CD14-positive monocyte (primary cell): ENCODE measurements around the gene NXPH3. TPM values are rescaled to one million over a fixed set of nuclear protein-coding genes. Genes with fewer than 3 reads are reported as not detected.
A peak's percentile ranks its signal among the peaks of the same experiment; 100 is the strongest.

Experiments used
- DNase-seq, 3 donors: peaks; one replicate each; pipeline ENCODE4 v3.0.0-alpha.2; 2011 to 2022
- H2AFZ ChIP-seq: 2 replicates; pipeline ENCODE4 v1.6.0; 2012; ENCODE audit warnings: mild to moderate bottlenecking, low read depth, low read length, inconsistent platforms; ENCODE audit not compliant: insufficient read depth, poor library complexity, severe bottlenecking
- H3K27ac ChIP-seq, 2 donors: 1 replicate in 1 of 2; 2 replicates in 1 of 2; pipeline ENCODE4 v1.5.1; 2012 to 2013; ENCODE audit warnings: low read length in 2 of 2, control low read depth in 1 of 2, inconsistent platforms in 1 of 2, low read depth in 1 of 2, mild to moderate bottlenecking in 1 of 2
- H3K27me3 ChIP-seq, 2 donors: one replicate each; pipeline versions ENCODE4 v1.6.0 to v1.6.1; 2011 to 2013; ENCODE audit warnings: low read length in 2 of 2; ENCODE audit not compliant: control insufficient read depth in 2 of 2, insufficient read depth in 2 of 2
- H3K36me3 ChIP-seq, 2 donors: replicated peaks in 1 of 2; 1 replicate in 1 of 2; 2 replicates in 1 of 2; pipeline versions ENCODE4 v1.5.1 to v1.6.1; 2012 to 2013; ENCODE audit warnings: low read length in 2 of 2, control low read depth in 1 of 2, inconsistent platforms in 1 of 2, mild to moderate bottlenecking in 1 of 2; ENCODE audit not compliant: insufficient read depth in 2 of 2, control insufficient read depth in 1 of 2
- H3K4me1 ChIP-seq, 2 donors: 1 replicate in 1 of 2; 2 replicates in 1 of 2; pipeline versions ENCODE4 v1.5.1 to v1.6.1; 2012 to 2013; ENCODE audit warnings: low read length in 2 of 2, control low read depth in 1 of 2, inconsistent platforms in 1 of 2, mild to moderate bottlenecking in 1 of 2, moderate library complexity in 1 of 2; ENCODE audit not compliant: insufficient read depth in 2 of 2, control insufficient read depth in 1 of 2
- H3K4me2 ChIP-seq: replicated peaks from 2 replicates; pipeline ENCODE3; 2012; ENCODE audit warnings: low read length, moderate library complexity, mild to moderate bottlenecking; ENCODE audit not compliant: poor library complexity, severe bottlenecking; ENCODE audit errors: extremely low read depth
- H3K4me3 ChIP-seq, 3 experiments: fragments of 200-600 bp in 1 of 3; sonication (generic) in 1 of 3; replicated peaks in 1 of 3; 1 replicate in 2 of 3; 2 replicates in 1 of 3; pipeline ENCODE4 v1.5.1; 2011 to 2013; ENCODE audit warnings: low read length in 3 of 3, mild to moderate bottlenecking in 3 of 3, control low read depth in 2 of 3, low read depth in 2 of 3, inconsistent platforms in 1 of 3, moderate library complexity in 1 of 3
- H3K79me2 ChIP-seq: 2 replicates; pipeline ENCODE4 v1.6.0; 2012; ENCODE audit warnings: mild to moderate bottlenecking, control low read depth, inconsistent platforms, low read length, moderate library complexity; ENCODE audit not compliant: insufficient read depth
- H3K9ac ChIP-seq: 2 replicates; pipeline ENCODE4 v1.6.0; 2017; ENCODE audit warnings: low read length, mild to moderate bottlenecking; ENCODE audit not compliant: insufficient read depth, poor library complexity, severe bottlenecking
- H3K9me3 ChIP-seq, 2 donors: replicated peaks in 1 of 2; 1 replicate in 1 of 2; 2 replicates in 1 of 2; pipeline versions ENCODE4 v1.5.1 to v1.6.1; 2012 to 2013; ENCODE audit warnings: low read length in 2 of 2, control low read depth in 1 of 2; ENCODE audit not compliant: control insufficient read depth in 1 of 2, insufficient read depth in 1 of 2
- H4K20me1 ChIP-seq: 2 replicates; pipeline ENCODE4 v1.6.0; 2012; ENCODE audit warnings: mild to moderate bottlenecking, low read length, control low read depth, moderate library complexity; ENCODE audit not compliant: insufficient read depth
- H3K27ac Mint-ChIP-seq, 7 donors: one replicate each; pipeline ENCODE4 v1.8.0; 2020; ENCODE audit warnings: mild to moderate bottlenecking in 7 of 7, mixed read lengths in 7 of 7, moderate library complexity in 6 of 7, inconsistent platforms in 2 of 7
- H3K27me3 Mint-ChIP-seq, 3 donors: one replicate each; pipeline ENCODE4 v1.8.0; 2021 to 2022; ENCODE audit warnings: low read depth in 3 of 3, mild to moderate bottlenecking in 3 of 3, mixed read lengths in 3 of 3, moderate library complexity in 3 of 3, inconsistent platforms in 1 of 3
- H3K36me3 Mint-ChIP-seq, 2 donors: one replicate each; pipeline ENCODE4 v1.8.0; 2020; ENCODE audit warnings: mixed read lengths in 2 of 2, inconsistent platforms in 1 of 2, mild to moderate bottlenecking in 1 of 2
- H3K4me1 Mint-ChIP-seq: one replicate; pipeline ENCODE4 v1.8.0; 2020; ENCODE audit warnings: mild to moderate bottlenecking, mixed read lengths
- H3K4me3 Mint-ChIP-seq, 2 donors: one replicate each; pipeline ENCODE4 v1.8.0; 2020; ENCODE audit warnings: mild to moderate bottlenecking in 2 of 2, mixed read lengths in 2 of 2, moderate library complexity in 1 of 2
- H3K9me3 Mint-ChIP-seq, 7 donors: one replicate each; pipeline ENCODE4 v1.8.0; 2020 to 2022; ENCODE audit warnings: mixed read lengths in 7 of 7, mild to moderate bottlenecking in 6 of 7, moderate library complexity in 6 of 7, inconsistent platforms in 2 of 7
- CTCF ChIP-seq: fragments of 200-600 bp; IDR thresholded peaks from one replicate; pipeline ENCODE4 v1.8.0; 2022; ENCODE audit warnings: antibody characterized with exemption, mild to moderate bottlenecking
- WGBS: methylation state at CpG from one replicate; pipeline ENCODE4 v1.1.5; 2013; ENCODE audit warnings: missing lambda C conversion rate; ENCODE audit not compliant: insufficient coverage; 5-methylcytosine and 5-hydroxymethylcytosine counted together
- intact Hi-C, 2 donors: fragments of 100-400 bp; cut with micrococcal nuclease; formaldehyde crosslinking; loops; one replicate each; pipeline versions ENCODE4 v1.15.0 to v1.15.1; 2023
- polyA plus RNA-seq, 3 donors: library from polyadenylated mRNA; depleted of rRNA in 1 of 3; unstranded in 2 of 3; stranded (reverse) in 1 of 3; fragments of 300-500 nt in 2 of 3; fragments of >200 nt in 1 of 3; fragmentation: Illumina TruSeq in 2 of 3; gene quantifications; 1 replicate in 2 of 3; 2 replicates in 1 of 3; pipeline ENCODE4 v1.2.3, GENCODE V29; 2012 to 2021

Gene NXPH3
- polyA plus RNA-seq, 3 donors: not detected

- peak in 2 of 3 donors; percentile 20 to 37 for DNase-seq
- Mint-ChIP-seq H3K9me3 (peaks cover 0 to 2% (median 0%) of the 10 kb centered on the region in 7 donors), H3K4me3 (peak overlapping the region in 1 of 2 donors; percentile 43), H3K36me3 (no peaks in the 10 kb centered on the region), H3K27ac (peak overlapping the region in 1 of 7 donors; percentile 34), H3K4me1 (peaks cover 11% of the 10 kb centered on the region), H3K27me3 (peaks cover 5 to 15% (median 15%) of the 10 kb centered on the region in 3 donors)
- H3K4me1 ChIP-seq: peaks cover 4 to 5% of the 10 kb centered on the region in 2 donors
- no peaks in the 10 kb centered on the region for H3K9me3 ChIP-seq
- no peaks in the 10 kb centered on the region for H3K79me2 ChIP-seq
- H3K36me3 ChIP-seq: no peaks in the 10 kb centered on the region
- no peaks in the 10 kb centered on the region for H3K27me3 ChIP-seq
- peak; percentile 65 for TF ChIP-seq CTCF
- H4K20me1 ChIP-seq: no peaks in the 10 kb centered on the region
- no peak overlapping the region for H3K9ac ChIP-seq
- no peak overlapping the region for H3K4me3 ChIP-seq
- 21% methylated on average over 8 of the region's 9 CpGs for WGBS
- no peak overlapping the region for H3K4me2 ChIP-seq
- no peak overlapping the region for H3K27ac ChIP-seq
- no peak overlapping the region for H2AFZ ChIP-seq
- intact Hi-C loops: loop anchor here (2.0 to 10.0 kb wide), 4 partner anchors 60 to 253 kb away; partner anchors contain the start of gene NGFR (in 1 of the 2)
Observed at GRCh38 chr17:49557312-49558024, 18.2 kb upstream of the NXPH3 start.

- TF ChIP-seq CTCF: no peak
- no CpG with 5 or more reads among the region's 4 CpGs for WGBS
- H3K27me3 Mint-ChIP-seq: peaks cover 22 to 28% (median 25%) of the 10 kb centered on the region in 3 donors
Observed at GRCh38 chr17:49564638-49565037, 11.0 kb upstream of the NXPH3 start.

More at GRCh38 chr17:49564638-49565037, 11.0 kb upstream of the NXPH3 start:
- Histone ChIP-seq H2AFZ (no peak overlapping the region), H3K27me3 (peaks cover 3 to 4% of the 10 kb centered on the region in 2 donors), H3K4me2 (no peak overlapping the region), H3K36me3 (no peaks in the 10 kb centered on the region), H3K4me3 (no peak overlapping the region), H3K79me2 (no peaks in the 10 kb centered on the region), H4K20me1 (no peaks in the 10 kb centered on the region), H3K9ac (no peak overlapping the region), H3K27ac (no peak overlapping the region), H3K9me3 (no peaks in the 10 kb centered on the region), H3K4me1 (peaks cover 10 to 13% of the 10 kb centered on the region in 2 donors)
- Mint-ChIP-seq H3K9me3 (peaks cover 0 to 4% (median 0%) of the 10 kb centered on the region in 7 donors), H3K36me3 (no peaks in the 10 kb centered on the region), H3K4me1 (peaks cover 17% of the 10 kb centered on the region), H3K4me3 (no peak overlapping the region), H3K27ac (peak overlapping the region in 1 of 7 donors; percentile 49)
- intact Hi-C loops: loop anchor here (5.0 kb wide), 2 partner anchors 223 to 433 kb away; partner anchors contain the start of genes DLX3 (in 1 of the 2) and KAT7 (in 1 of the 2)
- DNase-seq: no peak
